ENCODE measurements around the gene IL20RB. TPM values are rescaled to one million over a fixed set of nuclear protein-coding genes. Genes with fewer than 3 reads are reported as not detected.

Gene IL20RB
- total RNA-seq, 1 experiment from 2014 or later = 4.2 TPM

DNA sequence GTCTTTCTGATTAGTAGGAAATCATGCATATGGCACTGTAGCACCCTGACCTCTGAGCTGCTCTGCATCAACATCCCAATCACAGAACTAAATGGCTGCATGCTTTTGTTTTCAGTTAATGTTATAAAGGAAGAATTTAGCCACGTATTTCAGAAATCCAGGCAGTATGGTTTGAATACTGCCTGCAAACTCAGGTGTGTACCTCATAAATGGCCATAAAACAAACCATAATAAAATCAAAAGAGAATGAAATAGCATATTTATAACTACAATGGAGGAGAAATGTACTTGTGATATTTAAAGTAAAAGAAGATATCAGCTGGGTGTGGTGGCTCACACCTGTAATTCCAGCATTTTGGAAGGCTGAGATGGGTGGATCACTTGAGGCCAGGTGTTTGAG is 94.5 kb downstream of the IL20RB start:
- no peaks in the 10 kb centered on the region for H3K4me1 ChIP-seq (ENCODE audit: insufficient read depth, low read length, poor library complexity, severe bottlenecking)
- H3K27ac ChIP-seq (ENCODE audit: low read depth, low read length, poor library complexity, severe bottlenecking) = no peak overlapping the region
- no peaks in the 10 kb centered on the region for H3K9me3 ChIP-seq (ENCODE audit: low read depth, low read length, poor library complexity, severe bottlenecking)
- intact Hi-C loops (cut with micrococcal nuclease; ENCODE audit: unreplicated experiment) = no loop called here
- no peaks in the 10 kb centered on the region for H3K27me3 ChIP-seq (replicated peaks; ENCODE audit: insufficient read depth, low read depth, low read length, poor library complexity)
- H3K4me3 ChIP-seq (ENCODE audit: low read depth, low read length, poor library complexity, severe bottlenecking) = no peak overlapping the region
- no peak for DNase-seq (ENCODE audit: low spot score)
- no peaks in the 10 kb centered on the region for H3K36me3 ChIP-seq (ENCODE audit: insufficient read depth, low read length, poor library complexity, severe bottlenecking)
- ChIA-PET POLR2A (ENCODE audit: low non-redundant PET) (no interaction called here), CTCF (no interaction called here)
- no TSS peak for BruUV-seq (replicated peaks)
- no peak for TF ChIP-seq EZH2 (IDR thresholded peaks at IDR 0.05; ENCODE audit: borderline replicate concordance, low read depth, low read length, poor library complexity, severe bottlenecking)
- TF ChIP-seq, protein P1, sequence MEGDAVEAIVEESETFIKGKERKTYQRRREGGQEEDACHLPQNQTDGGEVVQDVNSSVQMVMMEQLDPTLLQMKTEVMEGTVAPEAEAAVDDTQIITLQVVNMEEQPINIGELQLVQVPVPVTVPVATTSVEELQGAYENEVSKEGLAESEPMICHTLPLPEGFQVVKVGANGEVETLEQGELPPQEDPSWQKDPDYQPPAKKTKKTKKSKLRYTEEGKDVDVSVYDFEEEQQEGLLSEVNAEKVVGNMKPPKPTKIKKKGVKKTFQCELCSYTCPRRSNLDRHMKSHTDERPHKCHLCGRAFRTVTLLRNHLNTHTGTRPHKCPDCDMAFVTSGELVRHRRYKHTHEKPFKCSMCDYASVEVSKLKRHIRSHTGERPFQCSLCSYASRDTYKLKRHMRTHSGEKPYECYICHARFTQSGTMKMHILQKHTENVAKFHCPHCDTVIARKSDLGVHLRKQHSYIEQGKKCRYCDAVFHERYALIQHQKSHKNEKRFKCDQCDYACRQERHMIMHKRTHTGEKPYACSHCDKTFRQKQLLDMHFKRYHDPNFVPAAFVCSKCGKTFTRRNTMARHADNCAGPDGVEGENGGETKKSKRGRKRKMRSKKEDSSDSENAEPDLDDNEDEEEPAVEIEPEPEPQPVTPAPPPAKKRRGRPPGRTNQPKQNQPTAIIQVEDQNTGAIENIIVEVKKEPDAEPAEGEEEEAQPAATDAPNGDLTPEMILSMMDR (conservative IDR thresholded peaks at IDR 0.05; ENCODE audit: low read depth, low read length) = no peak

Other genes with a start within 250 kb of the IL20RB start
- 43.0 and 47.4 TPM in 2 replicates for gene STAG1, start 205.6 kb upstream of the IL20RB start, total RNA-seq (2021)
- gene SLC35G2, start 138.9 kb upstream of the IL20RB start, total RNA-seq (2021) = 25.0 and 26.4 TPM in 2 replicates
- gene NCK1, start 95.8 kb upstream of the IL20RB start, total RNA-seq (2021) = 43.7 and 50.2 TPM in 2 replicates

All from A673 (cell line).